A549 (cell line): ENCODE results near the gene FAM174B. TPM values are rescaled to one million over a fixed set of nuclear protein-coding genes. Genes with fewer than 3 reads are reported as not detected.

Experiments used
- ATAC-seq, 2 experiments: fragments of 200-7000 bp in 1 of 2; fragments of >200 bp in 1 of 2; cut with Nextera tagmentation in 1 of 2; cut with Tn5 transposase in 1 of 2; 3 replicates each; pipeline versions ENCODE4 v1.8.0 to v1.9.1; 2018 to 2020; ENCODE audit warnings: mild to moderate bottlenecking in 1 of 2, moderate library complexity in 1 of 2
- CTCF ChIA-PET: fragments of 300-600 bp; sonication (Branson Sonifier 250); formaldehyde crosslinking; extraction: SDS; loops from one replicate; lab custom pipeline; 2021; ENCODE audit warnings: antibody characterized with exemption, inconsistent platforms; lab: Yijun Ruan, JAX
- POLR2A ChIA-PET: fragments of 350-600 bp; formaldehyde crosslinking; extraction: SDS; loops from one replicate; lab custom pipeline; 2021; ENCODE audit warnings: antibody characterized with exemption, inconsistent platforms; lab: Yijun Ruan, JAX
- DNase-seq, 2 experiments: peaks; one replicate each; pipeline versions ENCODE4 v3.0.0 to v3.0.0-alpha.2; 2011 to 2016; ENCODE audit warnings: low read depth in 1 of 2, low spot score in 1 of 2
- FAIRE-seq: peaks from 2 replicates; lab custom pipeline; 2011; peaks lifted over from hg19 to GRCh38; lab: Jason Lieb, UNC
- H3K27ac ChIP-seq, 2 experiments: fragments of >200 bp; sonication (Bioruptor Twin); formaldehyde crosslinking; 3 replicates each; pipeline ENCODE4 v1.5.1; 2016 to 2017
- H3K4me1 ChIP-seq: fragments of >200 bp; sonication (Bioruptor Twin); formaldehyde crosslinking; 3 replicates; pipeline ENCODE4 v1.6.1; 2016
- H3K4me2 ChIP-seq: fragments of >200 bp; sonication (Bioruptor Twin); formaldehyde crosslinking; 3 replicates; pipeline ENCODE4 v1.6.1; 2016
- H3K4me3 ChIP-seq: fragments of >200 bp; sonication (Bioruptor Twin); formaldehyde crosslinking; 3 replicates; pipeline ENCODE4 v1.5.1; 2016
- H3K9me3 ChIP-seq: fragments of >200 bp; sonication (Bioruptor Twin); formaldehyde crosslinking; 3 replicates; pipeline ENCODE4 v1.6.1; 2016
- BHLHE40 ChIP-seq: IDR thresholded peaks from 2 replicates; pipeline ENCODE4 v1.6.1; 2012; ENCODE audit warnings: low read depth, low read length, inconsistent platforms
- CBX2 ChIP-seq: fragments of 200-600 bp; sonication (generic); IDR thresholded peaks from 2 replicates; pipeline ENCODE4 v1.6.1; 2016; ENCODE audit warnings: low read depth, mild to moderate bottlenecking, borderline replicate concordance
- CEBPB ChIP-seq, 2 experiments: fragments of >200 bp in 1 of 2; sonication (Bioruptor Twin) in 1 of 2; formaldehyde crosslinking in 1 of 2; IDR thresholded peaks; 2 replicates each; pipeline ENCODE4 v1.6.1; 2012 to 2016
- EHF ChIP-seq: fragments of 250-450 bp; sonication (Bioruptor Pico); IDR thresholded peaks from 2 replicates; pipeline ENCODE4 v1.5.0; 2020; ENCODE audit warnings: mild to moderate bottlenecking
- ESRRA ChIP-seq: fragments of 150-350 bp; IDR thresholded peaks from 2 replicates; pipeline ENCODE4 v1.6.1; 2014; ENCODE audit warnings: mild to moderate bottlenecking, low read length, borderline replicate concordance
- FOSB ChIP-seq: fragments of 250-450 bp; sonication (Bioruptor Pico); IDR thresholded peaks from 2 replicates; pipeline ENCODE4 v1.5.0; 2020; ENCODE audit warnings: mild to moderate bottlenecking, moderate library complexity
- FOXS1 ChIP-seq: fragments of 250-450 bp; sonication (Bioruptor Pico); IDR thresholded peaks from 2 replicates; pipeline ENCODE4 v1.5.0; 2020; ENCODE audit warnings: mild to moderate bottlenecking, moderate library complexity
- HOXA7 ChIP-seq: fragments of 250-450 bp; sonication (Bioruptor Pico); IDR thresholded peaks from 2 replicates; pipeline ENCODE4 v1.5.0; 2020; ENCODE audit warnings: mild to moderate bottlenecking, moderate library complexity
- JUNB ChIP-seq: fragments of >200 bp; sonication (Bioruptor Twin); formaldehyde crosslinking; IDR thresholded peaks from 2 replicates; pipeline ENCODE4 v1.6.1; 2016
- NPAS2 ChIP-seq: fragments of 250-450 bp; sonication (Bioruptor Pico); IDR thresholded peaks from 2 replicates; pipeline ENCODE4 v1.8.0; 2022; ENCODE audit warnings: mild to moderate bottlenecking, moderate library complexity, borderline replicate concordance
- NR3C1 ChIP-seq: fragments of >200 bp; sonication (Bioruptor Twin); formaldehyde crosslinking; IDR thresholded peaks from 3 replicates; pipeline ENCODE4 v1.6.1; 2017
- PHF8 ChIP-seq: fragments of 200-600 bp; sonication (generic); IDR thresholded peaks from 2 replicates; pipeline ENCODE4 v1.6.1; 2016; ENCODE audit warnings: low read depth, mild to moderate bottlenecking, antibody characterized with exemption, moderate library complexity, borderline replicate concordance
- RARB ChIP-seq: fragments of 250-450 bp; sonication (Bioruptor Pico); IDR thresholded peaks from 2 replicates; pipeline ENCODE4 v1.8.0; 2021; ENCODE audit warnings: mild to moderate bottlenecking, moderate library complexity
- RCOR1 ChIP-seq: fragments of 150-350 bp; IDR thresholded peaks from 2 replicates; pipeline ENCODE4 v1.6.1; 2014; ENCODE audit warnings: antibody characterized with exemption, low read length, low read depth
- RNF2 ChIP-seq: fragments of 200-600 bp; sonication (generic); IDR thresholded peaks from 2 replicates; pipeline ENCODE4 v1.6.1; 2016; ENCODE audit warnings: low read depth, mild to moderate bottlenecking, antibody characterized with exemption, moderate library complexity, borderline replicate concordance
- SREBF2 ChIP-seq: fragments of 450-650 bp; IDR thresholded peaks from 2 replicates; pipeline ENCODE4 v1.6.1; 2014; ENCODE audit warnings: mild to moderate bottlenecking, moderate library complexity
- TFCP2L1 ChIP-seq: fragments of 250-450 bp; sonication (Bioruptor Pico); IDR thresholded peaks from 2 replicates; pipeline ENCODE4 v1.5.0; 2021; ENCODE audit warnings: mild to moderate bottlenecking
- ZFP36 ChIP-seq: fragments of 450-650 bp; IDR thresholded peaks from 2 replicates; pipeline ENCODE4 v1.6.1; 2014; ENCODE audit warnings: borderline replicate concordance; ENCODE audit not compliant: partially characterized antibody
- ZNF302 ChIP-seq: fragments of 250-450 bp; sonication (Bioruptor Pico); IDR thresholded peaks from 2 replicates; pipeline ENCODE4 v1.9.0; 2021; ENCODE audit warnings: inconsistent platforms, mild to moderate bottlenecking, moderate library complexity
- WGBS: methylation state at CpG from one replicate; pipeline ENCODE4 v1.1.6; 2017; ENCODE audit errors: missing lambda C conversion rate; 5-methylcytosine and 5-hydroxymethylcytosine counted together
- polyA plus RNA-seq, 4 experiments: library from polyadenylated mRNA; depleted of rRNA in 3 of 4; stranded (reverse); fragments of >200 nt; fragmentation: RNase III in 1 of 4; extraction: RNeasy Plus Mini Kit Qiagen cat#74134 plus additional on column Dnase treatment in 1 of 4; gene quantifications; 2 replicates in 3 of 4; 3 replicates in 1 of 4; pipeline ENCODE4 v1.2.3, GENCODE V29; 2011 to 2017
- TF ChIP-seq, protein P1 (sequence below): fragments of 250-450 bp; sonication (Bioruptor Pico); IDR thresholded peaks from 2 replicates; pipeline ENCODE4 v1.5.0; 2021; ENCODE audit warnings: mild to moderate bottlenecking, moderate library complexity, borderline replicate concordance
- TF ChIP-seq, protein P2 (sequence below): IDR thresholded peaks from 2 replicates; pipeline ENCODE4 v1.6.1; 2012
- TF ChIP-seq, protein P3 (sequence below): fragments of >200 bp; sonication (Bioruptor Twin); formaldehyde crosslinking; IDR thresholded peaks from 3 replicates; pipeline ENCODE4 v1.6.1; 2016
- TF ChIP-seq, protein P4 (sequence below): fragments of 450-650 bp; IDR thresholded peaks from 2 replicates; pipeline ENCODE4 v1.6.1; 2014; ENCODE audit warnings: antibody characterized with exemption
- TF ChIP-seq, protein P5 (sequence below): fragments of 150-350 bp; IDR thresholded peaks from 2 replicates; pipeline ENCODE4 v1.6.1; 2014; ENCODE audit warnings: low read depth, mild to moderate bottlenecking, low read length
- TF ChIP-seq, protein P6 (sequence below): fragments of 250-450 bp; sonication (Bioruptor Pico); IDR thresholded peaks from 2 replicates; pipeline ENCODE4 v1.5.0; 2020; ENCODE audit warnings: low read depth, mild to moderate bottlenecking, moderate library complexity
- TF ChIP-seq, protein P7 (sequence below): fragments of >200 bp; sonication (Bioruptor Twin); formaldehyde crosslinking; IDR thresholded peaks from 3 replicates; pipeline ENCODE4 v1.5.1; 2016

FAM174B gene
- polyA plus RNA-seq, 2 of the 4 experiments (the other 2 are of a cell fraction) = 4.6 to 13.9 TPM

DNA sequence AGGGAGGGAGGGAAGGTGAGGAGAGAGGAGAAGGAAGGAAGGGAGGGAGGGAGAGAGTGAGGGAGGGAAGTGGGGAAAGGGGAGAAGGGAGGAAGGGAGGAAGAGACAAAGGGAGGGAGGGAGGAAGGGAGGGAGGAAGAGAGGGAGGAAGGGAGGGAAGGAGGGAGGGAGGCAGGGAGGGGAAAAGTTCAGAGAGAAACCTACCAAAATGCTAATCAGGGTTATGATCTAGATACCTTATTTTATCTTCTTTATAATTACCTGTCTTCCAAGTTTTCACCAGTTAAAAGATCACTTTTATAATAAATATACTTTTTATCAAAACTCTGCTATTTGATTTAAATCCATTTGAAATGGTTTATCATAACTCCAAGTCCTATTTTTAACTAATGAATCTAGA lies 44.4 kb downstream of the FAM174B start (continued):
- TF ChIP-seq NPAS2 (CRISPR knock-in tag) = no peak
- no peak for TF ChIP-seq RCOR1
- TF ChIP-seq, all 56 proteins: peak for 0

DNA sequence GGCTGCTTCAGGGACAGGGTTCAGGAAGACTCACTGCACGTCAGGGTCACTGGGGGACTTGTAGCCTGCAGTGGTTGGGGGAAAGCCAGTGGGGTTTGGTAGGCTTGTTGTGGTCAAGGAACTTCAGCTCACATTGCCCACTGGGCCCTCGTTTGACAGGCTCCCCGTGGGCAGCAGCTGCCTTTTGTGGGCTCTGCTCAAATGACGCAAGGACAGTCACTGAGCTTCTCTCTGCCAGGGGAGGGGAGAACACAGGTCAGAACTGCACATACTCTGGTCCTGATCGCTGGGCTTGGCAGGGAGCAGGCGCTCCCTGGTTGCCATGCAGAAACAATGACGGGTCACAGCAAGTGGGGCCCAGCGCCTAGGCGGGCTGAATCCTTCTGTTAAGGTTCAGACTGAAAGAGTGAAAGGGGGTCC lies 45.5 kb downstream of the FAM174B start:
- ChIA-PET POLR2A (no interaction called here), CTCF (no interaction called here)
- H3K4me3 ChIP-seq = no peak overlapping the region
- no peak for DNase-seq
- ATAC-seq = no peak
- TF ChIP-seq FOXS1 = no peak
- TF ChIP-seq ZFP36 = no peak
- TF ChIP-seq, protein P1, sequence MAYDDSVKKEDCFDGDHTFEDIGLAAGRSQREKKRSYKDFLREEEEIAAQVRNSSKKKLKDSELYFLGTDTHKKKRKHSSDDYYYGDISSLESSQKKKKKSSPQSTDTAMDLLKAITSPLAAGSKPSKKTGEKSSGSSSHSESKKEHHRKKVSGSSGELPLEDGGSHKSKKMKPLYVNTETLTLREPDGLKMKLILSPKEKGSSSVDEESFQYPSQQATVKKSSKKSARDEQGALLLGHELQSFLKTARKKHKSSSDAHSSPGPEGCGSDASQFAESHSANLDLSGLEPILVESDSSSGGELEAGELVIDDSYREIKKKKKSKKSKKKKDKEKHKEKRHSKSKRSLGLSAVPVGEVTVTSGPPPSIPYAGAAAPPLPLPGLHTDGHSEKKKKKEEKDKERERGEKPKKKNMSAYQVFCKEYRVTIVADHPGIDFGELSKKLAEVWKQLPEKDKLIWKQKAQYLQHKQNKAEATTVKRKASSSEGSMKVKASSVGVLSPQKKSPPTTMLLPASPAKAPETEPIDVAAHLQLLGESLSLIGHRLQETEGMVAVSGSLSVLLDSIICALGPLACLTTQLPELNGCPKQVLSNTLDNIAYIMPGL (CRISPR knock-in tag) = no peak
- TF ChIP-seq FOSB = no peak
- TF ChIP-seq CEBPB (IDR thresholded peaks at IDR 0.05) = no peak
- TF ChIP-seq, protein P2, sequence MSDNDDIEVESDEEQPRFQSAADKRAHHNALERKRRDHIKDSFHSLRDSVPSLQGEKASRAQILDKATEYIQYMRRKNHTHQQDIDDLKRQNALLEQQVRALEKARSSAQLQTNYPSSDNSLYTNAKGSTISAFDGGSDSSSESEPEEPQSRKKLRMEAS = no peak
- TF ChIP-seq NR3C1 = no peak
- TF ChIP-seq ZNF302 (CRISPR knock-in tag) = no peak
- TF ChIP-seq, protein P3, sequence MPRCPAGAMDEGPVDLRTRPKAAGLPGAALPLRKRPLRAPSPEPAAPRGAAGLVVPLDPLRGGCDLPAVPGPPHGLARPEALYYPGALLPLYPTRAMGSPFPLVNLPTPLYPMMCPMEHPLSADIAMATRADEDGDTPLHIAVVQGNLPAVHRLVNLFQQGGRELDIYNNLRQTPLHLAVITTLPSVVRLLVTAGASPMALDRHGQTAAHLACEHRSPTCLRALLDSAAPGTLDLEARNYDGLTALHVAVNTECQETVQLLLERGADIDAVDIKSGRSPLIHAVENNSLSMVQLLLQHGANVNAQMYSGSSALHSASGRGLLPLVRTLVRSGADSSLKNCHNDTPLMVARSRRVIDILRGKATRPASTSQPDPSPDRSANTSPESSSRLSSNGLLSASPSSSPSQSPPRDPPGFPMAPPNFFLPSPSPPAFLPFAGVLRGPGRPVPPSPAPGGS = no peak
- TF ChIP-seq PHF8 = no peak
- no peak for TF ChIP-seq RNF2
- TF ChIP-seq, protein P4, sequence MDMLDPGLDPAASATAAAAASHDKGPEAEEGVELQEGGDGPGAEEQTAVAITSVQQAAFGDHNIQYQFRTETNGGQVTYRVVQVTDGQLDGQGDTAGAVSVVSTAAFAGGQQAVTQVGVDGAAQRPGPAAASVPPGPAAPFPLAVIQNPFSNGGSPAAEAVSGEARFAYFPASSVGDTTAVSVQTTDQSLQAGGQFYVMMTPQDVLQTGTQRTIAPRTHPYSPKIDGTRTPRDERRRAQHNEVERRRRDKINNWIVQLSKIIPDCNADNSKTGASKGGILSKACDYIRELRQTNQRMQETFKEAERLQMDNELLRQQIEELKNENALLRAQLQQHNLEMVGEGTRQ = no peak
- TF ChIP-seq SREBF2 = no peak
- no peak for TF ChIP-seq ESRRA
- TF ChIP-seq, protein P5, sequence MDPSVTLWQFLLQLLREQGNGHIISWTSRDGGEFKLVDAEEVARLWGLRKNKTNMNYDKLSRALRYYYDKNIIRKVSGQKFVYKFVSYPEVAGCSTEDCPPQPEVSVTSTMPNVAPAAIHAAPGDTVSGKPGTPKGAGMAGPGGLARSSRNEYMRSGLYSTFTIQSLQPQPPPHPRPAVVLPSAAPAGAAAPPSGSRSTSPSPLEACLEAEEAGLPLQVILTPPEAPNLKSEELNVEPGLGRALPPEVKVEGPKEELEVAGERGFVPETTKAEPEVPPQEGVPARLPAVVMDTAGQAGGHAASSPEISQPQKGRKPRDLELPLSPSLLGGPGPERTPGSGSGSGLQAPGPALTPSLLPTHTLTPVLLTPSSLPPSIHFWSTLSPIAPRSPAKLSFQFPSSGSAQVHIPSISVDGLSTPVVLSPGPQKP = no peak
- TF ChIP-seq HOXA7 (CRISPR knock-in tag) = no peak
- no peak overlapping the region for H3K27ac ChIP-seq
- no peak for FAIRE-seq
- WGBS = 80% methylated on average over 9 of the region's 9 CpGs
- H3K4me1 ChIP-seq = no peaks in the 10 kb centered on the region
- H3K9me3 ChIP-seq = no peaks in the 10 kb centered on the region
- H3K4me2 ChIP-seq = no peak overlapping the region

DNA sequence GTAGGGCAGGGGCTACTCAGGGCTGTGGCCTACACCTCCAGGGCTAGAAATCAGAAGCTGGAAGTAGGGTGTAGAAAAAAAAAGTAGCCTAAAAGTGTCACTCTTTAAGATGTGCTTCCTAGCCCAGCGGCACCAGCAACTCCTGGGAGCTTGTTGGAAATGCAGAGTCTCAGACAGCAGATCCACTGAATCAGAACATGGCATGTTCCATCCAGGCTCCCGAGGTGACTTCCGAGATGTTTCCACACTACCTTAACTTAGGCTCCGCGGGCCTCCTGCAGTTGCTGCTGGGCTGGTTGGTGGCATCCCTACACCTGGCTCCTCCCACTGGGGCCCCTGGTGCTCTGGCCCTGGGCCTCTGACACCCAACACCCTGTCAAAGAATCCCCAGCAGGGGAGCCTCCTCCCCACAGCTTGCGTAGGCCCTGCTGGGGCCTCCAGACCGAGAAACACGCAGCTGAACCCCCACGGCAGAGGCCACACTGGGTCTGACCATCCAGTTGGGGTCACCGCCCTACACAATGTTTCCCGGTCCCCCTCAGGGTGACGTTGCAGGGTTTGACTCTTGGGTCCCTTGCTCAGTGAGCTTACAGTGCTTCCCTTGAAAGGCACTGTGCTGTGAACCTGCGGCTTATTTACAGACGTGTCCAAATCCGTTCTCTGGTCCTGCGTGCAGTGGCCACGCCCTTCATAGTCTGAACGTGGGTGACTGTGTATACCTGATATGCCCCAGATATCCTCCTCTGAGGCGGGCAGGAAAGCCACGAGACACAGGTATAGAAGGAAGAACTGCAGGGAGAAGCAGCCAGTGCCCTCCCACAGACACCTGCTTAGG lies 46.5 kb downstream of the FAM174B start:
- CTCF ChIA-PET = no interaction called here
- POLR2A ChIA-PET = no interaction called here
- Histone ChIP-seq H3K4me1 (no peaks in the 10 kb centered on the region), H3K4me3 (no peak overlapping the region), H3K9me3 (no peaks in the 10 kb centered on the region), H3K27ac (no peak overlapping the region), H3K4me2 (no peak overlapping the region)
- 71% methylated on average over 20 of the region's 20 CpGs for WGBS
- no peak for DNase-seq
- ATAC-seq = no peak; a peak in 1 of 6 replicates
- FAIRE-seq = no peak
- TF ChIP-seq, protein P6, sequence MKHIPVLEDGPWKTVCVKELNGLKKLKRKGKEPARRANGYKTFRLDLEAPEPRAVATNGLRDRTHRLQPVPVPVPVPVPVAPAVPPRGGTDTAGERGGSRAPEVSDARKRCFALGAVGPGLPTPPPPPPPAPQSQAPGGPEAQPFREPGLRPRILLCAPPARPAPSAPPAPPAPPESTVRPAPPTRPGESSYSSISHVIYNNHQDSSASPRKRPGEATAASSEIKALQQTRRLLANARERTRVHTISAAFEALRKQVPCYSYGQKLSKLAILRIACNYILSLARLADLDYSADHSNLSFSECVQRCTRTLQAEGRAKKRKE (CRISPR knock-in tag) = no peak
- TF ChIP-seq, protein P4 = no peak
- TF ChIP-seq BHLHE40 (no peak), EHF (CRISPR knock-in tag) (no peak), NPAS2 (CRISPR knock-in tag) (no peak), FOSB (no peak), CBX2 (no peak), TFCP2L1 (CRISPR knock-in tag) (no peak), JUNB (no peak), RARB (no peak)
- TF ChIP-seq, protein P7, sequence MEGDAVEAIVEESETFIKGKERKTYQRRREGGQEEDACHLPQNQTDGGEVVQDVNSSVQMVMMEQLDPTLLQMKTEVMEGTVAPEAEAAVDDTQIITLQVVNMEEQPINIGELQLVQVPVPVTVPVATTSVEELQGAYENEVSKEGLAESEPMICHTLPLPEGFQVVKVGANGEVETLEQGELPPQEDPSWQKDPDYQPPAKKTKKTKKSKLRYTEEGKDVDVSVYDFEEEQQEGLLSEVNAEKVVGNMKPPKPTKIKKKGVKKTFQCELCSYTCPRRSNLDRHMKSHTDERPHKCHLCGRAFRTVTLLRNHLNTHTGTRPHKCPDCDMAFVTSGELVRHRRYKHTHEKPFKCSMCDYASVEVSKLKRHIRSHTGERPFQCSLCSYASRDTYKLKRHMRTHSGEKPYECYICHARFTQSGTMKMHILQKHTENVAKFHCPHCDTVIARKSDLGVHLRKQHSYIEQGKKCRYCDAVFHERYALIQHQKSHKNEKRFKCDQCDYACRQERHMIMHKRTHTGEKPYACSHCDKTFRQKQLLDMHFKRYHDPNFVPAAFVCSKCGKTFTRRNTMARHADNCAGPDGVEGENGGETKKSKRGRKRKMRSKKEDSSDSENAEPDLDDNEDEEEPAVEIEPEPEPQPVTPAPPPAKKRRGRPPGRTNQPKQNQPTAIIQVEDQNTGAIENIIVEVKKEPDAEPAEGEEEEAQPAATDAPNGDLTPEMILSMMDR = no peak
